HG02981 (cell line): ENCODE data around the gene PCED1B.
A peak's percentile ranks its signal among the peaks of the same experiment; 100 is the strongest.
"Not testable (repeated sequence)": the region's sequence is repeated elsewhere in the genome, so short reads cannot be mapped to it uniquely, and the experiment has no call there.

ENCODE experiments used
- ATAC-seq: cut with Tn5 transposase; IDR thresholded peaks from one replicate; pipeline ENCODE4 v1.9.1; 2021; ENCODE audit warnings: mild to moderate bottlenecking, moderate library complexity; ENCODE audit not compliant: unreplicated experiment

PCED1B gene

DNA sequence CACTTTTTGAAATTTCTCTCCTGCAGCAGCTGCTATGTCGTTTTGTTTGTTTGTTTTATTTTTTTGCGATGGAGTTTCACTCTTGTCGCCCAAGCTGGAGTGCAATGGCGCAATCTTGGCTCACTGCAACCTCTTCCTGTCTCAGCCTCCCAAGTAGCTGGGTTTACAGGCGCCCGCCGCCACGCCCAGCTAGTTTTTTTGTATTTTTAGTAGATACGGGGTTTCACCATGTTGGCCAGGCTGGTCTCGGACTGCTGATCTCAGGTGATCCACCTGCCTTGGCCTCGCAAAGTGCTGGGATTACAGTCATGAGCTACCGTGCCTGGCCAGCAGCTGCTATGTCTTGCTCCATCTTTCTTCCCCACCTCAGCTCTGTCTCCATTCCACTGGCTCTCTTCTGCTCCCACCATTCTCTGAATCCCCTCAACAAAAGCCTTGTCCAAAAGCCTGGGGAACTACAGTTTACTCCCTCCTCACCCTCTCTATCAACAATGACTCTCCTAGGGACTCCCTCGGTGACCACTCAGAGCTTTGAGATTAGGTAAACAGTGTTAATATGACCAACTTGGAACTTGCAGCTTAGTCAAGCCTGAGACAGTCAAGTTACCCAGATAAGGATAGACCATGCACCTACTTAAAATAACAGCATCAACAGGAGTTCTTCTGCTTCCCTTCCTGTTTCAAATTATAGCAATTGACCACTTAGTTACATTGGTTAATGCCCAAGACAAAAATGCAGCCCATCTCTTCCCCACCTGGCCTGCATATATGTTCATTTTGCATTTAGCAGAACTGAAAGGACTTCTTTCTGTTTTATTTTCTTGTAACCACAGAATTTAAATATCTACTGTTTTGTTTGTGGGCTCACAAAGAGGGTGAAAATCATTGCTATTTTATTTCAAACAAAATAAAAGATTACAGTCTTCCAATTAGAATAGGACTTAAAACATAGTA is 189.4 kb downstream of the PCED1B start:
- ATAC-seq: peak; percentile 78

DNA sequence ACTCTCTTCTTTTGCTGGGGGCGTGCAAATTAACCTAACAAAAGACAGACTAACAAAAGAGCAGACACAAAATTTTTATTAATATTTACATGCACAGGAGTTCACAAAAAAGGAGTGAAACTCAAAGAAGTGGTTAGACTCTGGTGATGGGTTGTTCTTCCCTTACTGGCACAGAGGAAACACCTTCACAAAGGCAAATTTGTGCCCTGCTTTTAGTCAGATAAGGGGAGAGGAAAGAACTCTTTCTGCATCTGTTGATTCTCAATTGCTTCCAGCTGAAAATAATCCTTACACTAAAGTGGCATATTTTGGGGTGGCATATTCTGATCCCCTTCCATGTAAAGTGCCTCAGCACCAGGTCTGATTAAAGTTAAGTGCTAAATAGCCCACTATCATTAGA is 190.5 kb downstream of the PCED1B start:
- no peak for ATAC-seq

DNA sequence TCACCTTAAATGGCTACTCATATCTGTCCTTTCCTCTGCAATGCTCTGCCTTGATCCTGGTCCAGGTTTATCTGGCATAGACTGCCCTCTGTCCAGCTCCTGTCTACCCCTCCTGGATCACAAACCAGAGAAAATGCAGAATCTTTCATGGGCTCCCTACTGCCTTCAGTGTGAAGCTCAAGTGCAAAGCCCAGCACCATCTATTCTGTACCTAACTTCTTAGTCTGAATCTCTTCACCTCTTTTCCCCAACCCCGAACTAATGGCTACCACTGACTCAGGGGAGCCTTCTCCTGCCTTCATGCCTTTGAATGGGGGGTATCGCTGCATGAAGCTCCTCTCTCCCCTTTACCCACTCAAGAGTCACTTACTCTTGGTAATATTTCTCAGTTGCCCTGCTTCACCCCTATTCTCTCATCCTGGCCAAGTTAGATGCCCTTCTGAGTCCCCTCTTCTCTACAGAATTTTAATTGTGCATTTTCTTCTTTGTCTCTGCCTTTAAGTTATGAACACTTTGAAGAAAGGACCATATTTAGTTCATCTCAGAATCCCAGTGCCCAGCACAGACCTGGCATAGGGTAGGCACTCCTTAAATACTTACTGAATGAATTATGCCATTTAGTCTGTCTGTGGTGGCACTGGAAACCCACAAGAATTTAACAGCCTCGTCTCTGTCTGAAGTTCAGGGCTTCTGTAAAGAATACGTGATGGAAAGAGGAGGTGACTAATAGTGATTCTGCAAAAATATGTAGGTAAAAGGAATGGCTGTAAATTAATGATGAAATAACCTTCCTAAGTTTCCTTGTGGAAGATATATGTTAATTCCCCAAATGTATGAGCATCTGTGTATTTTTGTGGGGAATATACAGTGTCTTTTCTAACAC is 191.6 kb downstream of the PCED1B start:
- ATAC-seq: no peak

GRCh38 chr12:47271800-47272239 is 192.4 kb downstream of the PCED1B start:
- ATAC-seq: no peak

DNA sequence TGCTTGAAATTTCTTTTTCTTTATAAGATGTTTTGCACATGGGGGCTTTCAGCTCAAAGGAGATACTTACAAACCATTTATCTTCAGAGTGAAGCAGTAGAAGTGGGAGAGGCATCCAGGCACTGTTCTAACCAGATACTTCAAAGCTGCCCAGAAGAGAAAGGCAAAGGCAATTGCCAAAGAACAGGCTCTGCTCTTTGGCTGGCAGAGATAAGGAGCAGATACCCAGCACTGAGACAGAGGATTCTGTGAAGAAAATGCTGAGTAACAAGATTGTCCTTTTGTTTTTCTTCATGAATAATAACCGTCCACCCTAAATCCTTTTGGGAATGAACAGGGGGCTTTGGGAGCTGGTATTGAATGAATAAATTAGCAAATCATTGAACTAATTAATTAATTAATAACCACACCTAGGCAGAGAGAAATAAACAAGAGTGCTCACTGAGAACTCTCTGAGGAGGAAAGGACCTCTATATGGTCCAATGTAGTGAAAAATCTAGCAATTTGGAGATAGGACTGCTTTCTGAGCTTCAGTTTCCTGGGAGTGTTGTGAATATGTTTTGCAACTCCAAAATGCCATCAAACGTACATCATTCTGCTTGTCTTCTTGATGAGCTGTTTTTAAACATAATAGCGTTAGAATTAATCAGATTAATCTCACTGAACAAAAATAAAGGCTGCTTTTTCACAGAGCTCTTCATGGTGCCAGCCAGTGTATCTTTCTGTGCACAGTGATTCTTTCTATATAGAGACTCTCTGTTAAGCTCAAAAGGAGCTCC is 193.2 kb downstream of the PCED1B start:
- no peak for ATAC-seq

- no peak for ATAC-seq
Measured at GRCh38 chr12:47273191-47273626, 193.8 kb downstream of the PCED1B start.

DNA sequence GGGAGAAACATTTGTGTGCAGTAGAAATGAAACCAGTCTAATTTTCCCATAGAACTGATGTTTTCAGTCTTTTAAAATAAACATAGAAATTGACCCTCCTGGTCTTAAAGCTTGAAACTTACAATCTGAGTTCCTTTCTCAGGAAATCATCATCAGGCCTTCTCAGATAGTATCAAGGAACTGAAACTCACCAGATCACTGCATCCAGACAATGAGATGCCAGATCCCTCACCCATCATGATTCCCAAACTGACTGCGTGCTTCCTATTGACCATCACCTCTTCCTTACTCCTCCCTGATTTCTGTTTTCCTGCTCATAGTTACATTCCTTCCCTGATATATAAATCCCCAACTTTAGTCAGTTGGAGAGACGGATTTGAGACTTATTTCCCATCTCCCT is 195.3 kb downstream of the PCED1B start:
- no peak for ATAC-seq

- ATAC-seq: no peak
Measured at GRCh38 chr12:47276253-47276620, 196.8 kb downstream of the PCED1B start.

- ATAC-seq: peak; percentile 92
Measured at GRCh38 chr12:47276621-47277309, 197.3 kb downstream of the PCED1B start.

GRCh38 chr12:47277972-47278448 is 198.6 kb downstream of the PCED1B start:
- ATAC-seq: no peak

DNA sequence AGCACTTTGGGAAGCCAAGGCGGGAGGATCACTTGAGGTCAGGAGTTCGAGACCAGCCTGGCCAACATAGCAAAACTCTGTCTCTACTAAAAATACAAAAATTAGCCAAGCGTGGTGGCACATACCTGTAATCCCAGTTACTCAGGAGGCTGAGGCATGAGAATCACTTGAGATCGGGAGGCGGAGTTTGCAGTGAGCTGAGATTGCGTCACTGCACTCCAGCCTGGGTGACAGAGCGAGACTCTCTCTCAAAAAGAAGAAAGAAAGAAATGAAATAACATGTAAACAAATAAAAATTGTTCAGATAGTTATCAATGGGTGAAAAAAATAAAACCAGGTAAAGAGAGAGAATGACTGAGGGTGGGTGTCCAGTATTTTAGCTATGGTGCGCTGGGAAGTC is 200.3 kb downstream of the PCED1B start:
- not testable (repeated sequence) for ATAC-seq

DNA sequence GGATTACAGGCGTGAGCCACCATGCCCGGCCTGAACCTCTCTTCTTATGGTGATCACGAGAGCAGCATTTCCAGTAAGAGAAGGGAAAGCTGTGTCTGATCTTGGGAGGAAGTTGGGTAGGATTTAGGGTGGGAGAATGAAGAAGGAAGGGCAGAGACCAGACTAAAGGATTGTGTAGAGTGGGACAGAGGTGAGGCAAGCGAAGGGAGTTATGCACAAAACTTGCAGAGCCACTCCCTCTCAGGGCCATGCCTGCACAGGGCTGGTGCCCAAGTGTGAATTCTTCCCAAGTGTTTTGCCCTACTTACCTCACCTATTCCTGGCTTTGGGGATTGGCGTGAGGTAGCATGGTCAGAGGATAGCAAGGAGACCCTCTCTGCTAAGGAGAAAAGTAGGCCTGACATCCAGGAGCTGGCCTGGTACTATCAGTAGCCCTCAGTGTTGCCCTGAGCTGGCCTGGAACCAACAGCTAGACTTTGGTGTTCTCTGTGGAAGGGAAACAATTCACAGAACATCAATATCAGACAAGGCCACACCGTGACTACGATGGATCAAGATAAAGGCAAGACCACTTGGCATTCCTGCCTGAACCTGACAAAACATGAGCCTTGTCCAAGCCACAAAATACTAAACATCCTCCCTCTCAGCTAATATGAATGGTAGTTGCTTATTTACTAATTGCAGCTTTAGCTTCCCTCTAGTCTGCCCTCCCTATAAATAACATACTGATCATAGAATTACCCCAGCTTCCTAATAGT is 201.3 kb downstream of the PCED1B start:
- no peak for ATAC-seq

DNA sequence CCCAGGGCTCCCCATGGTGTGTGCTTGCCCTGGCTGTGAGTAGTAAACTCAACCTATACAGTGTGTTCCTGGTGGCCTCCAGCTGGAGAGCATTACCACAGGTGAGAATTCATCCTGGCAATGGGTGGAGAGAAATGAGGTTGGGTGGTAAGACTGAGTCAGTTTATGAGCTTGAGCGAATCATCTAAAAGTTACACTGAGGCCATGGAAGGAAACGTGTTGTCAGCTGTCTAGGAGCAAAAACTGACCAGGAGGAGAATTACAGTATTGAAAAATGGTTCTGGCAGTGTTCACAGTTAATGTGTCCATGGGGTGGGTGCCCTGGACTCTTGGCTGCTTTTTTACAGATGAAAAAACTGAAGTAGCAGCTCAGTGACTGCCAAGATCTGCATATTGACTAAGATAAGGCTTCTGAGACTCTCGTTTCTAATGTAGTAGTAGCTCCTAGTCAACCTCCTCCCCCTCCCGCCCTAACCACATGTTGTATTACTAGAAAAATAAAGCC is 202.3 kb downstream of the PCED1B start:
- ATAC-seq: no peak

DNA sequence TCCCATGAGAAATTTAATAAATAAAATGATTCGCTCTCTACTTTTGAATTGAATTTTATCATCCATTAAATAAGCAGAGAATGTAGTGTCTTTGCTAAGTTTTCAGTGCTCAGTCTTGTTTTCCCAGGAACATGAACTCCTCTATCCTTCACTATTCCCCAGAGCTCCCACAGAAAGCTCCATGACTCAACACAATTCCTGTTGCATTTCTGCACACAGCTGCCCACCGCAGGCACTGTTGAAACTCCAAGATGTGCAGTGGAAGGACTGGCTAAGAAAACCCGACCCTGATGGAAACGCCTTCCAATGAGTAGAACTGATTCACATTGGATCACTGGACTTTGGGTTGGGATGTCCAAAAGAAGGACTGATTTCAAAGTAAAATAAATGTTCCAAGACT is 202.8 kb downstream of the PCED1B start:
- no peak for ATAC-seq
